Osteocyte (in vitro differentiated cells): ENCODE results near the gene SLC28A1. TPM values are rescaled to one million over a fixed set of nuclear protein-coding genes. Genes with fewer than 3 reads are reported as not detected.

Experiments used
- DNase-seq: peaks from one replicate; pipeline ENCODE4 v3.0.0; 2021; ENCODE audit warnings: mixed read lengths; ENCODE audit not compliant: unreplicated experiment; ENCODE audit errors: extremely low spot score
- H3K27ac Mint-ChIP-seq: one replicate; pipeline ENCODE4 v1.8.0; 2021; ENCODE audit warnings: mild to moderate bottlenecking, mixed read lengths; ENCODE audit not compliant: unreplicated experiment
- H3K27me3 Mint-ChIP-seq: one replicate; pipeline ENCODE4 v1.8.0; 2021; ENCODE audit warnings: mixed read lengths; ENCODE audit not compliant: unreplicated experiment
- H3K36me3 Mint-ChIP-seq: one replicate; pipeline ENCODE4 v1.8.0; 2021; ENCODE audit warnings: mixed read lengths; ENCODE audit not compliant: unreplicated experiment
- H3K4me1 Mint-ChIP-seq: one replicate; pipeline ENCODE4 v1.8.0; 2021; ENCODE audit warnings: mixed read lengths; ENCODE audit not compliant: unreplicated experiment
- H3K4me3 Mint-ChIP-seq: one replicate; pipeline ENCODE4 v1.8.0; 2021; ENCODE audit warnings: mild to moderate bottlenecking, moderate library complexity, mixed read lengths; ENCODE audit not compliant: unreplicated experiment
- H3K9me3 Mint-ChIP-seq: one replicate; pipeline ENCODE4 v1.8.0; 2021; ENCODE audit warnings: mixed read lengths; ENCODE audit not compliant: unreplicated experiment
- CTCF ChIP-seq: fragments of 200-600 bp; sonication (generic); IDR thresholded peaks from 2 replicates; pipeline ENCODE4 v1.5.0; 2021; ENCODE audit warnings: antibody characterized with exemption, mild to moderate bottlenecking, moderate library complexity
- total RNA-seq: library from RNA; stranded (reverse); gene quantifications from 2 replicates; pipeline ENCODE4 v1.2.1, GENCODE V29; 2021

Gene SLC28A1
- total RNA-seq, 1 donor from 2014 or later, result not detected

- peaks cover 17% of the 10 kb centered on the region for H3K4me1 Mint-ChIP-seq
- no peaks in the 10 kb centered on the region for H3K27me3 Mint-ChIP-seq
- H3K4me3 Mint-ChIP-seq, result no peak overlapping the region
- no peak overlapping the region for H3K27ac Mint-ChIP-seq
- no peak for TF ChIP-seq CTCF
- H3K9me3 Mint-ChIP-seq, result no peaks in the 10 kb centered on the region
- no peak for DNase-seq
- no peaks in the 10 kb centered on the region for H3K36me3 Mint-ChIP-seq
Measured at GRCh38 chr15:84925906-84926305, 41.4 kb downstream of the SLC28A1 start.

GRCh38 chr15:84926491-84927230 lies 42.2 kb downstream of the SLC28A1 start:
- no peak for TF ChIP-seq CTCF
- Mint-ChIP-seq H3K9me3 (no peaks in the 10 kb centered on the region), H3K4me3 (no peak overlapping the region), H3K27ac (no peak overlapping the region), H3K4me1 (peaks cover 13% of the 10 kb centered on the region), H3K36me3 (no peaks in the 10 kb centered on the region), H3K27me3 (no peaks in the 10 kb centered on the region)
- no peak for DNase-seq

GRCh38 chr15:84928843-84929168 lies 44.3 kb downstream of the SLC28A1 start:
- H3K27me3 Mint-ChIP-seq, result no peaks in the 10 kb centered on the region
- no peak overlapping the region for H3K4me3 Mint-ChIP-seq
- no peak for DNase-seq
- H3K36me3 Mint-ChIP-seq, result no peaks in the 10 kb centered on the region
- H3K4me1 Mint-ChIP-seq, result peaks cover 13% of the 10 kb centered on the region
- H3K9me3 Mint-ChIP-seq, result no peaks in the 10 kb centered on the region
- TF ChIP-seq CTCF, result no peak
- no peak overlapping the region for H3K27ac Mint-ChIP-seq

GRCh38 chr15:84929795-84930603 lies 45.5 kb downstream of the SLC28A1 start:
- DNase-seq, result no peak
- H3K27ac Mint-ChIP-seq, result no peak overlapping the region
- H3K36me3 Mint-ChIP-seq, result no peaks in the 10 kb centered on the region
- peaks cover 9% of the 10 kb centered on the region for H3K4me1 Mint-ChIP-seq
- no peaks in the 10 kb centered on the region for H3K27me3 Mint-ChIP-seq
- no peak overlapping the region for H3K4me3 Mint-ChIP-seq
- no peaks in the 10 kb centered on the region for H3K9me3 Mint-ChIP-seq
- TF ChIP-seq CTCF, result no peak
